MV-4-11 (cell line): Measurements from ENCODE around the gene C1QTNF7.

ENCODE experiments used
- DNase-seq: peaks from one replicate; lab custom pipeline; 2025; lab: John Stamatoyannopoulos, UW

The C1QTNF7 gene

GRCh38 chr4:15414551-15415091 lies 13.2 kb upstream of the C1QTNF7 start:
- DNase-seq: peak; percentile 77

- peak; percentile 34 for DNase-seq
Measured at GRCh38 chr4:15416357-15417232, 11.2 kb upstream of the C1QTNF7 start.

GRCh38 chr4:15417233-15417660 lies 10.6 kb upstream of the C1QTNF7 start:
- no peak for DNase-seq

- no peak for DNase-seq
Measured at GRCh38 chr4:15418956-15419355, 8.9 kb upstream of the C1QTNF7 start.

- DNase-seq: no peak
Measured at GRCh38 chr4:15420642-15421041, 7.2 kb upstream of the C1QTNF7 start.

GRCh38 chr4:15423285-15423711 lies 4.5 kb upstream of the C1QTNF7 start:
- DNase-seq: no peak

- DNase-seq: no peak
Measured at GRCh38 chr4:15425520-15425919, 2.3 kb upstream of the C1QTNF7 start.

- DNase-seq: no peak
Measured at GRCh38 chr4:15427161-15427560, 672 bp upstream of the C1QTNF7 start.

- DNase-seq: no peak
Measured at GRCh38 chr4:15428611-15429010, 778 bp downstream of the C1QTNF7 start.

GRCh38 chr4:15434091-15434490 lies 6.3 kb downstream of the C1QTNF7 start:
- no peak for DNase-seq

GRCh38 chr4:15434676-15435075 lies 6.8 kb downstream of the C1QTNF7 start:
- no peak for DNase-seq

- peak; percentile 16 for DNase-seq
Measured at GRCh38 chr4:15436513-15436912, 8.7 kb downstream of the C1QTNF7 start.

- peak; percentile 67 for DNase-seq
Measured at GRCh38 chr4:15438939-15439524, 11.2 kb downstream of the C1QTNF7 start.

GRCh38 chr4:15443371-15444160 lies 15.7 kb downstream of the C1QTNF7 start:
- no peak for DNase-seq

GRCh38 chr4:15444276-15444675 lies 16.4 kb downstream of the C1QTNF7 start:
- no peak for DNase-seq

GRCh38 chr4:15444879-15445547 lies 17.2 kb downstream of the C1QTNF7 start:
- DNase-seq: no peak

GRCh38 chr4:15451181-15451865 lies 23.5 kb downstream of the C1QTNF7 start:
- peak; percentile 76 for DNase-seq

- DNase-seq: peak; percentile 22
Measured at GRCh38 chr4:15451866-15452765, 24.3 kb downstream of the C1QTNF7 start.

GRCh38 chr4:15455290-15455689 lies 27.5 kb downstream of the C1QTNF7 start:
- peak; percentile 37 for DNase-seq
